Panc1 (cell line): ENCODE results near the gene MTTP.

Experiments used
- POLR2AphosphoS5 ChIP-seq: IDR thresholded peaks from 2 replicates; pipeline ENCODE4 v1.6.1; 2012; ENCODE audit warnings: mild to moderate bottlenecking, low read depth, low read length, moderate library complexity
- TF ChIP-seq, protein P1 (sequence below): fragments of 450-650 bp; IDR thresholded peaks from 2 replicates; pipeline ENCODE4 v1.5.1; 2017; ENCODE audit warnings: mild to moderate bottlenecking

GRCh38 chr4:99587309-99587708 is 12.7 kb downstream of the MTTP start:
- TF ChIP-seq, protein P1, sequence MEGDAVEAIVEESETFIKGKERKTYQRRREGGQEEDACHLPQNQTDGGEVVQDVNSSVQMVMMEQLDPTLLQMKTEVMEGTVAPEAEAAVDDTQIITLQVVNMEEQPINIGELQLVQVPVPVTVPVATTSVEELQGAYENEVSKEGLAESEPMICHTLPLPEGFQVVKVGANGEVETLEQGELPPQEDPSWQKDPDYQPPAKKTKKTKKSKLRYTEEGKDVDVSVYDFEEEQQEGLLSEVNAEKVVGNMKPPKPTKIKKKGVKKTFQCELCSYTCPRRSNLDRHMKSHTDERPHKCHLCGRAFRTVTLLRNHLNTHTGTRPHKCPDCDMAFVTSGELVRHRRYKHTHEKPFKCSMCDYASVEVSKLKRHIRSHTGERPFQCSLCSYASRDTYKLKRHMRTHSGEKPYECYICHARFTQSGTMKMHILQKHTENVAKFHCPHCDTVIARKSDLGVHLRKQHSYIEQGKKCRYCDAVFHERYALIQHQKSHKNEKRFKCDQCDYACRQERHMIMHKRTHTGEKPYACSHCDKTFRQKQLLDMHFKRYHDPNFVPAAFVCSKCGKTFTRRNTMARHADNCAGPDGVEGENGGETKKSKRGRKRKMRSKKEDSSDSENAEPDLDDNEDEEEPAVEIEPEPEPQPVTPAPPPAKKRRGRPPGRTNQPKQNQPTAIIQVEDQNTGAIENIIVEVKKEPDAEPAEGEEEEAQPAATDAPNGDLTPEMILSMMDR: no peak
- TF ChIP-seq POLR2AphosphoS5: no peak
